GM12878 (cell line): ENCODE data around the gene ZBTB34.

Source experiments
- TCF12 ChIP-seq: IDR thresholded peaks from 2 replicates; pipeline ENCODE4 v1.6.1; 2011; ENCODE audit warnings: low read depth, mild to moderate bottlenecking, low read length
- TF ChIP-seq, protein P1 (sequence below), 3 experiments: IDR thresholded peaks in 2 of 3; conservative IDR thresholded peaks in 1 of 3; 2 replicates each; pipeline ENCODE4 v1.5.1; 2011; ENCODE audit warnings: low read depth in 3 of 3, low read length in 3 of 3, mild to moderate bottlenecking in 3 of 3, control low read depth in 2 of 3, moderate library complexity in 2 of 3, inconsistent platforms in 1 of 3, mixed read lengths in 1 of 3; ENCODE audit not compliant: control insufficient read depth in 2 of 3, insufficient read depth in 1 of 3; ENCODE audit errors: extremely low read depth in 1 of 3
- TF ChIP-seq, protein P2 (sequence below): IDR thresholded peaks from 2 replicates; pipeline ENCODE4 v1.6.1; 2012; ENCODE audit warnings: mild to moderate bottlenecking, low read depth, low read length

DNA sequence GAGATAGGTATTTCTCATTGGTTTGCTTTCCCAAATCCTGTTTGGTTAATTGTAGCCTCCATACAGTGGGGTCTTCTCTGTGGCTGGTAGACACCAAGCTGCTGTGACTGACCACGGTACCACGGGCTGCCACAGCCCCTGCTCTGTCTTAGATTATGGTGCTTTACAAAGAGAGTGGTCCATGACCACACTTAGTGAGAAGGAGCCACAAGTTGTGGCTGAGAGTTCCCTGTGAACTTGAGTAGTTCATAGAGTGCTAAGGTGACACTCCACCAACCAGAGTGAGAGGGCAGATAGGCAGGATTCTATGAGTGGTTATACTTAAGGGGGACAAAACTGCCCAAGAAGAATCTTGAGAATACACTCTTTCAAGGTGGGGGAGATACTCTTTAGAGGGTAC is 25.8 kb upstream of the ZBTB34 start:
- TF ChIP-seq, protein P1, sequence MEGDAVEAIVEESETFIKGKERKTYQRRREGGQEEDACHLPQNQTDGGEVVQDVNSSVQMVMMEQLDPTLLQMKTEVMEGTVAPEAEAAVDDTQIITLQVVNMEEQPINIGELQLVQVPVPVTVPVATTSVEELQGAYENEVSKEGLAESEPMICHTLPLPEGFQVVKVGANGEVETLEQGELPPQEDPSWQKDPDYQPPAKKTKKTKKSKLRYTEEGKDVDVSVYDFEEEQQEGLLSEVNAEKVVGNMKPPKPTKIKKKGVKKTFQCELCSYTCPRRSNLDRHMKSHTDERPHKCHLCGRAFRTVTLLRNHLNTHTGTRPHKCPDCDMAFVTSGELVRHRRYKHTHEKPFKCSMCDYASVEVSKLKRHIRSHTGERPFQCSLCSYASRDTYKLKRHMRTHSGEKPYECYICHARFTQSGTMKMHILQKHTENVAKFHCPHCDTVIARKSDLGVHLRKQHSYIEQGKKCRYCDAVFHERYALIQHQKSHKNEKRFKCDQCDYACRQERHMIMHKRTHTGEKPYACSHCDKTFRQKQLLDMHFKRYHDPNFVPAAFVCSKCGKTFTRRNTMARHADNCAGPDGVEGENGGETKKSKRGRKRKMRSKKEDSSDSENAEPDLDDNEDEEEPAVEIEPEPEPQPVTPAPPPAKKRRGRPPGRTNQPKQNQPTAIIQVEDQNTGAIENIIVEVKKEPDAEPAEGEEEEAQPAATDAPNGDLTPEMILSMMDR (IDR thresholded peaks at IDR 0.05 in 2 of 3, conservative IDR thresholded peaks at IDR 0.05 in 1 of 3; ENCODE audit: control insufficient read depth in 2 of 3, extremely low read depth in 1 of 3, insufficient read depth in 1 of 3, low read depth in 3 of 3, low read length in 3 of 3) = no peak
- TF ChIP-seq, protein P2, sequence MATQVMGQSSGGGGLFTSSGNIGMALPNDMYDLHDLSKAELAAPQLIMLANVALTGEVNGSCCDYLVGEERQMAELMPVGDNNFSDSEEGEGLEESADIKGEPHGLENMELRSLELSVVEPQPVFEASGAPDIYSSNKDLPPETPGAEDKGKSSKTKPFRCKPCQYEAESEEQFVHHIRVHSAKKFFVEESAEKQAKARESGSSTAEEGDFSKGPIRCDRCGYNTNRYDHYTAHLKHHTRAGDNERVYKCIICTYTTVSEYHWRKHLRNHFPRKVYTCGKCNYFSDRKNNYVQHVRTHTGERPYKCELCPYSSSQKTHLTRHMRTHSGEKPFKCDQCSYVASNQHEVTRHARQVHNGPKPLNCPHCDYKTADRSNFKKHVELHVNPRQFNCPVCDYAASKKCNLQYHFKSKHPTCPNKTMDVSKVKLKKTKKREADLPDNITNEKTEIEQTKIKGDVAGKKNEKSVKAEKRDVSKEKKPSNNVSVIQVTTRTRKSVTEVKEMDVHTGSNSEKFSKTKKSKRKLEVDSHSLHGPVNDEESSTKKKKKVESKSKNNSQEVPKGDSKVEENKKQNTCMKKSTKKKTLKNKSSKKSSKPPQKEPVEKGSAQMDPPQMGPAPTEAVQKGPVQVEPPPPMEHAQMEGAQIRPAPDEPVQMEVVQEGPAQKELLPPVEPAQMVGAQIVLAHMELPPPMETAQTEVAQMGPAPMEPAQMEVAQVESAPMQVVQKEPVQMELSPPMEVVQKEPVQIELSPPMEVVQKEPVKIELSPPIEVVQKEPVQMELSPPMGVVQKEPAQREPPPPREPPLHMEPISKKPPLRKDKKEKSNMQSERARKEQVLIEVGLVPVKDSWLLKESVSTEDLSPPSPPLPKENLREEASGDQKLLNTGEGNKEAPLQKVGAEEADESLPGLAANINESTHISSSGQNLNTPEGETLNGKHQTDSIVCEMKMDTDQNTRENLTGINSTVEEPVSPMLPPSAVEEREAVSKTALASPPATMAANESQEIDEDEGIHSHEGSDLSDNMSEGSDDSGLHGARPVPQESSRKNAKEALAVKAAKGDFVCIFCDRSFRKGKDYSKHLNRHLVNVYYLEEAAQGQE = no peak
- TF ChIP-seq TCF12 = no peak
